Right lobe of liver (tissue), 6 donors: ENCODE results near the gene BCAP29. TPM values are rescaled to one million over a fixed set of nuclear protein-coding genes. Genes with fewer than 3 reads are reported as not detected.

Experiments
- ATAC-seq, 4 donors: fragments of 200-7000 bp; cut with Tn5 transposase; one replicate each; pipeline ENCODE4 v1.9.1; 2020; ENCODE audit warnings: mild to moderate bottlenecking in 4 of 4, moderate library complexity in 4 of 4
- DNase-seq, 3 donors: peaks; one replicate each; pipeline ENCODE4 v3.0.0-alpha.2; 2020
- H3K27ac ChIP-seq, 3 donors: fragments of 200-600 bp; one replicate each; pipeline ENCODE4 v1.8.0; 2022
- H3K27me3 ChIP-seq, 2 donors: fragments of 200-600 bp; one replicate each; pipeline ENCODE4 v1.8.0; 2022
- H3K36me3 ChIP-seq, 4 donors: fragments of 200-600 bp; sonication (generic) in 1 of 4; one replicate each; pipeline versions ENCODE4 v1.5.1 to v1.8.0; 2017 to 2022; ENCODE audit warnings: control low read depth in 1 of 4
- H3K4me1 ChIP-seq, 4 donors: fragments of 200-600 bp; sonication (generic) in 1 of 4; one replicate each; pipeline versions ENCODE4 v1.5.1 to v1.8.0; 2017 to 2022; ENCODE audit warnings: control low read depth in 1 of 4
- H3K4me3 ChIP-seq, 3 donors: fragments of 200-600 bp; one replicate each; pipeline ENCODE4 v1.8.0; 2022
- H3K9me3 ChIP-seq, 4 donors: fragments of 200-600 bp; sonication (generic) in 1 of 4; one replicate each; pipeline versions ENCODE4 v1.5.1 to v1.8.0; 2017 to 2022; ENCODE audit warnings: control low read depth in 1 of 4
- CTCF ChIP-seq, 4 donors: fragments of 200-600 bp in 3 of 4; fragments of 450-650 bp in 1 of 4; IDR thresholded peaks; one replicate each; pipeline versions ENCODE4 v1.5.1 to v1.8.0; 2016 to 2022; ENCODE audit warnings: antibody characterized with exemption in 4 of 4, mild to moderate bottlenecking in 2 of 4
- POLR2A ChIP-seq: fragments of 450-650 bp; IDR thresholded peaks from one replicate; pipeline ENCODE4 v1.6.1; 2017; ENCODE audit warnings: antibody characterized with exemption, mild to moderate bottlenecking
- WGBS: methylation state at CpG from one replicate; pipeline ENCODE4 v1.1.6; 2018; ENCODE audit warnings: low coverage, low lambda C conversion rate; ENCODE audit not compliant: insufficient coverage; ENCODE audit errors: missing lambda C conversion rate; 5-methylcytosine and 5-hydroxymethylcytosine counted together
- intact Hi-C, 2 donors: fragments of 100-400 bp; cut with DNase I; formaldehyde crosslinking; loops; one replicate each; pipeline versions ENCODE4 v1.11.2 to v1.14.1; 2022
- total RNA-seq, 6 experiments: library from RNA; depleted of rRNA in 2 of 6; stranded (reverse); fragments of >200 nt in 2 of 6; fragmentation: NEBNext Ultra II Directional in 3 of 6; extraction: Animal tissue kit (Norgen Biotek cat#: 25700) in 3 of 6; gene quantifications; one replicate each; pipeline versions ENCODE4 v1.1.0 to v1.2.4, GENCODE V29; 2016 to 2023
- donor health status: DM: no; HTN: yes; CAD: no.
- donor health status: DM: no; HTN: no; CAD: no.
- donor health status: DM: no; HTN: no; CAD: no.
- donor health status: DM: no; HTN: yes; CAD: no.
- donor health status: DM: no; HTN: yes; CAD: no.

The BCAP29 gene
- total RNA-seq, 6 experiments from 2014 or later = 26.2 to 59.5 (median 31.0) TPM

GRCh38 chr7:107615910-107616680 lies 36.0 kb downstream of the BCAP29 start:
- intact Hi-C loops = no loop called here
- DNase-seq = no peak
- no peak for ATAC-seq
- H3K27ac ChIP-seq = no peak overlapping the region
- no peaks in the 10 kb centered on the region for H3K9me3 ChIP-seq
- H3K4me1 ChIP-seq = no peaks in the 10 kb centered on the region
- no peak overlapping the region for H3K4me3 ChIP-seq
- H3K36me3 ChIP-seq = peaks cover 0 to 11% (median 0%) of the 10 kb centered on the region in 4 donors
- WGBS = 87% methylated on average over 4 of the region's 4 CpGs
- TF ChIP-seq CTCF (IDR thresholded peaks at IDR 0.05) (no peak), POLR2A (no peak)
- H3K27me3 ChIP-seq = no peaks in the 10 kb centered on the region

GRCh38 chr7:107622429-107622828 lies 42.4 kb downstream of the BCAP29 start:
- intact Hi-C loops = no loop called here
- WGBS = 20% methylated on average over 1 of the region's 1 CpG

GRCh38 chr7:107622894-107623293 lies 42.8 kb downstream of the BCAP29 start:
- intact Hi-C loops = no loop called here
- ATAC-seq = no peak
- TF ChIP-seq POLR2A (no peak), CTCF (IDR thresholded peaks at IDR 0.05) (no peak)
- DNase-seq = no peak
- H3K27me3 ChIP-seq = no peaks in the 10 kb centered on the region
- no peak overlapping the region for H3K27ac ChIP-seq
- no peaks in the 10 kb centered on the region for H3K4me1 ChIP-seq
- 94% methylated on average over 2 of the region's 2 CpGs for WGBS
- H3K4me3 ChIP-seq = no peak overlapping the region
- no peaks in the 10 kb centered on the region for H3K9me3 ChIP-seq
- no peaks in the 10 kb centered on the region for H3K36me3 ChIP-seq

More at GRCh38 chr7:107622429-107622828, 42.4 kb downstream of the BCAP29 start:
- Histone ChIP-seq H3K4me3 (no peak overlapping the region), H3K4me1 (no peaks in the 10 kb centered on the region), H3K27me3 (no peaks in the 10 kb centered on the region), H3K36me3 (no peaks in the 10 kb centered on the region), H3K27ac (no peak overlapping the region), H3K9me3 (no peaks in the 10 kb centered on the region)
- DNase-seq = no peak
- peak in 1 of 4 donors; percentile 2 for TF ChIP-seq CTCF (IDR thresholded peaks at IDR 0.05)
- TF ChIP-seq POLR2A = no peak
- ATAC-seq = peak; percentile 49 to 93 (median 61)

- no peaks in the 10 kb centered on the region for H3K36me3 ChIP-seq
- WGBS = 86% methylated on average over 4 of the region's 4 CpGs
- no peaks in the 10 kb centered on the region for H3K4me1 ChIP-seq
- H3K9me3 ChIP-seq = no peaks in the 10 kb centered on the region
- no peak for DNase-seq
- intact Hi-C loops = no loop called here
- H3K27ac ChIP-seq = no peak overlapping the region
- no peak overlapping the region for H3K4me3 ChIP-seq
- H3K27me3 ChIP-seq = no peaks in the 10 kb centered on the region
- no peak for TF ChIP-seq CTCF (IDR thresholded peaks at IDR 0.05)
- no peak for TF ChIP-seq POLR2A
- ATAC-seq = no peak
Measured at GRCh38 chr7:107627002-107627401, 47.0 kb downstream of the BCAP29 start.
